Retinal pigment epithelial cell (primary cell): Measurements from ENCODE around the gene WIF1.

Source experiments
- DNase-seq: peaks from one replicate; pipeline ENCODE4 v3.0.0-alpha.2; 2010; ENCODE audit warnings: low read depth
- H3K4me3 ChIP-seq: 2 replicates; pipeline ENCODE4 v1.5.1; 2011; ENCODE audit warnings: mild to moderate bottlenecking, low read length, control low read depth, moderate library complexity
- CTCF ChIP-seq: conservative IDR thresholded peaks from 2 replicates; pipeline ENCODE4 v1.5.1; 2011; ENCODE audit warnings: low read depth, low read length, control low read depth, inconsistent platforms

Gene WIF1

GRCh38 chr12:65016881-65017650 lies 104.0 kb downstream of the WIF1 start:
- TF ChIP-seq CTCF, result no peak
- no peak overlapping the region for H3K4me3 ChIP-seq
- DNase-seq, result no peak

GRCh38 chr12:65015850-65016249 lies 105.3 kb downstream of the WIF1 start:
- no peak overlapping the region for H3K4me3 ChIP-seq
- no peak for TF ChIP-seq CTCF
- no peak for DNase-seq

- DNase-seq, result no peak
- H3K4me3 ChIP-seq, result no peak overlapping the region
- TF ChIP-seq CTCF, result no peak
Observed at GRCh38 chr12:65014504-65015271, 106.4 kb downstream of the WIF1 start.

- DNase-seq, result no peak
- no peak overlapping the region for H3K4me3 ChIP-seq
- TF ChIP-seq CTCF, result no peak
Observed at GRCh38 chr12:65010437-65010836, 110.7 kb downstream of the WIF1 start.

GRCh38 chr12:65005716-65006115 lies 115.4 kb downstream of the WIF1 start:
- H3K4me3 ChIP-seq, result no peak overlapping the region
- TF ChIP-seq CTCF, result no peak
- no peak for DNase-seq

GRCh38 chr12:65004270-65004669 lies 116.8 kb downstream of the WIF1 start:
- DNase-seq, result no peak
- no peak overlapping the region for H3K4me3 ChIP-seq
- no peak for TF ChIP-seq CTCF
